HCT116 (cell line): ENCODE results near the gene GPR37L1. TPM values are rescaled to one million over a fixed set of nuclear protein-coding genes. Genes with fewer than 3 reads are reported as not detected.
A peak's percentile ranks its signal among the peaks of the same experiment; 100 is the strongest.

Experiments
- ATAC-seq: fragments of 200-7000 bp; cut with Tn5 transposase; 2 replicates; pipeline ENCODE4 v1.9.1; 2020; ENCODE audit warnings: mild to moderate bottlenecking, moderate library complexity
- BruUV-seq: library from RNA; stranded (reverse); fragments of 400-500 nt; replicated peaks from 2 replicates; lab custom pipeline; 2021; lab: Mats Ljungman, UMichigan
- CTCF ChIA-PET: fragments of 300-600 bp; sonication (Branson Sonifier 250); formaldehyde crosslinking; loops from one replicate; lab custom pipeline; 2021; ENCODE audit warnings: antibody characterized with exemption; lab: Charles Lee
- POLR2A ChIA-PET: fragments of 300-600, 350-600 bp; sonication (Branson Sonifier 250); formaldehyde crosslinking; loops from one replicate; lab custom pipeline; 2021; ENCODE audit warnings: antibody characterized with exemption; lab: Charles Lee
- RAD21 ChIA-PET, 2 experiments: fragments of 300-600 bp; sonication (Branson Sonifier 250); formaldehyde crosslinking; loops; one replicate each; lab custom pipeline; 2023; ENCODE audit warnings: low total read pairs in 2 of 2; ENCODE audit not compliant: uncharacterized antibody in 2 of 2, unreplicated experiment in 2 of 2, low non-redundant PET in 1 of 2; lab: Charles Lee
- DNase-seq: peaks from one replicate; pipeline ENCODE4 v3.0.0-alpha.2; 2010; ENCODE audit warnings: low read depth, low spot score
- H2AFZ ChIP-seq: fragments of 200-600 bp; shearing (Covaris generic), sonication (generic); 2 replicates; pipeline ENCODE4 v1.6.1; 2017; ENCODE audit warnings: low read depth, mixed run types, mixed read lengths, antibody characterized with exemption, low read length; ENCODE audit not compliant: poor library complexity, severe bottlenecking
- H3K27ac ChIP-seq: 2 replicates; pipeline ENCODE4 v1.5.1; 2012; ENCODE audit warnings: low read depth, low read length
- H3K27me3 ChIP-seq: fragments of 200-600 bp; sonication (generic); 2 replicates; pipeline ENCODE4 v1.6.1; 2016; ENCODE audit warnings: mixed run types, low read length, mixed read lengths; ENCODE audit not compliant: insufficient read depth
- H3K36me3 ChIP-seq, 2 experiments: fragments of 200-500 bp in 1 of 2; fragments of 200-600 bp in 1 of 2; sonication (Bioruptor generic) in 1 of 2; sonication (generic) in 1 of 2; 2 replicates each; pipeline versions ENCODE4 v1.5.1 to v1.6.1; 2014 to 2016; ENCODE audit warnings: low read length in 2 of 2, inconsistent platforms in 1 of 2, mixed read lengths in 1 of 2, mixed run types in 1 of 2; ENCODE audit not compliant: insufficient read depth in 2 of 2, control insufficient read depth in 1 of 2
- H3K4me1 ChIP-seq, 2 experiments: fragments of 200-600 bp in 1 of 2; sonication (generic) in 1 of 2; 2 replicates each; pipeline versions ENCODE4 v1.5.1 to v1.6.1; 2012 to 2017; ENCODE audit warnings: low read length in 2 of 2, inconsistent platforms in 1 of 2, mild to moderate bottlenecking in 1 of 2, mixed read lengths in 1 of 2, mixed run types in 1 of 2, moderate library complexity in 1 of 2; ENCODE audit not compliant: insufficient read depth in 2 of 2, control insufficient read depth in 1 of 2
- H3K4me2 ChIP-seq: fragments of 200-600 bp; sonication (generic); 2 replicates; pipeline ENCODE4 v1.6.1; 2017; ENCODE audit warnings: mixed run types, low read length, mixed read lengths
- H3K4me3 ChIP-seq, 2 experiments: fragments of 200-600 bp in 1 of 2; sonication (generic) in 1 of 2; replicated peaks in 1 of 2; 2 replicates each; pipeline ENCODE4 v1.5.1; 2011 to 2016; ENCODE audit warnings: low read length in 2 of 2, control low read depth in 1 of 2, low read depth in 1 of 2, mild to moderate bottlenecking in 1 of 2, mixed read lengths in 1 of 2, mixed run types in 1 of 2
- H3K79me2 ChIP-seq: fragments of 200-600 bp; sonication (generic); 2 replicates; pipeline ENCODE4 v1.6.1; 2017; ENCODE audit warnings: mild to moderate bottlenecking, mixed run types, low read length, moderate library complexity, mixed read lengths; ENCODE audit not compliant: insufficient read depth
- H3K9ac ChIP-seq: fragments of 200-600 bp; sonication (generic); 2 replicates; pipeline ENCODE4 v1.6.1; 2016; ENCODE audit warnings: low read length, mixed read lengths
- H3K9me2 ChIP-seq: fragments of 200-600 bp; sonication (generic), shearing (Covaris generic); 2 replicates; pipeline ENCODE4 v1.6.1; 2017; ENCODE audit warnings: mixed run types, mild to moderate bottlenecking, moderate library complexity; ENCODE audit not compliant: insufficient read depth
- H3K9me3 ChIP-seq, 2 experiments: fragments of 200-500 bp in 1 of 2; fragments of 200-600 bp in 1 of 2; sonication (Bioruptor generic) in 1 of 2; sonication (generic) in 1 of 2; 2 replicates each; pipeline ENCODE4 v1.6.1; 2014 to 2017; ENCODE audit warnings: low read length in 2 of 2, mixed read lengths in 2 of 2, inconsistent platforms in 1 of 2, low read depth in 1 of 2, mild to moderate bottlenecking in 1 of 2, mixed run types in 1 of 2, moderate library complexity in 1 of 2; ENCODE audit not compliant: control insufficient read depth in 1 of 2, insufficient read depth in 1 of 2
- H4K20me1 ChIP-seq: fragments of 200-600 bp; sonication (generic), shearing (Covaris generic); 2 replicates; pipeline ENCODE4 v1.6.1; 2017; ENCODE audit warnings: mixed run types, mild to moderate bottlenecking, moderate library complexity; ENCODE audit not compliant: insufficient read depth
- ELF1 ChIP-seq: IDR thresholded peaks from 2 replicates; pipeline ENCODE4 v1.6.1; 2012; ENCODE audit warnings: low read depth, borderline replicate concordance
- EZH2phosphoT487 ChIP-seq: fragments of 200-600 bp; IDR thresholded peaks from 2 replicates; pipeline ENCODE4 v1.6.1; 2018; ENCODE audit warnings: antibody characterized with exemption, borderline replicate concordance
- POLR2AphosphoS5 ChIP-seq: IDR thresholded peaks from 2 replicates; pipeline ENCODE4 v1.6.1; 2011; ENCODE audit warnings: mild to moderate bottlenecking, low read depth, low read length, moderate library complexity
- YY1 ChIP-seq: IDR thresholded peaks from 2 replicates; pipeline ENCODE4 v1.6.1; 2011; ENCODE audit warnings: low read length, low read depth, moderate library complexity, mild to moderate bottlenecking; ENCODE audit not compliant: insufficient replicate concordance; ENCODE audit errors: extremely low read depth
- ZFX ChIP-seq: fragments of 450-650 bp; IDR thresholded peaks from 2 replicates; pipeline ENCODE4 v1.6.1; 2017
- ZNF274 ChIP-seq: fragments of 200-500 bp; sonication (Bioruptor generic); IDR thresholded peaks from 2 replicates; pipeline ENCODE4 v1.6.1; 2014; ENCODE audit warnings: mild to moderate bottlenecking, low read depth, low read length, inconsistent platforms
- intact Hi-C: fragments of 100-400 bp; cut with micrococcal nuclease; formaldehyde crosslinking; loops from 2 replicates; pipeline ENCODE4 v1.10.0; 2022
- total RNA-seq: library from RNA; stranded (reverse); gene quantifications from one replicate; pipeline ENCODE4 v1.2.1, GENCODE V29; 2021; ENCODE audit not compliant: unreplicated experiment
- TF ChIP-seq, protein P1 (sequence below), 3 experiments: fragments of 200-600 bp in 1 of 3; sonication (generic) in 1 of 3; IDR thresholded peaks in 2 of 3; conservative IDR thresholded peaks in 1 of 3; 2 replicates each; pipeline ENCODE4 v1.5.1; 2012 to 2017; ENCODE audit warnings: low read depth in 2 of 3, low read length in 2 of 3, antibody characterized with exemption in 1 of 3, borderline replicate concordance in 1 of 3, control low read depth in 1 of 3, mild to moderate bottlenecking in 1 of 3, mixed read lengths in 1 of 3, mixed run types in 1 of 3, moderate library complexity in 1 of 3; ENCODE audit not compliant: insufficient read depth in 1 of 3
- TF ChIP-seq, protein P2 (sequence below): IDR thresholded peaks from 2 replicates; pipeline ENCODE4 v1.6.1; 2012; ENCODE audit warnings: low read depth
- TF ChIP-seq, protein P3 (sequence below): IDR thresholded peaks from 2 replicates; pipeline ENCODE4 v1.6.1; 2012

The GPR37L1 gene
- total RNA-seq, 1 experiment from 2014 or later: 0.10 TPM

DNA sequence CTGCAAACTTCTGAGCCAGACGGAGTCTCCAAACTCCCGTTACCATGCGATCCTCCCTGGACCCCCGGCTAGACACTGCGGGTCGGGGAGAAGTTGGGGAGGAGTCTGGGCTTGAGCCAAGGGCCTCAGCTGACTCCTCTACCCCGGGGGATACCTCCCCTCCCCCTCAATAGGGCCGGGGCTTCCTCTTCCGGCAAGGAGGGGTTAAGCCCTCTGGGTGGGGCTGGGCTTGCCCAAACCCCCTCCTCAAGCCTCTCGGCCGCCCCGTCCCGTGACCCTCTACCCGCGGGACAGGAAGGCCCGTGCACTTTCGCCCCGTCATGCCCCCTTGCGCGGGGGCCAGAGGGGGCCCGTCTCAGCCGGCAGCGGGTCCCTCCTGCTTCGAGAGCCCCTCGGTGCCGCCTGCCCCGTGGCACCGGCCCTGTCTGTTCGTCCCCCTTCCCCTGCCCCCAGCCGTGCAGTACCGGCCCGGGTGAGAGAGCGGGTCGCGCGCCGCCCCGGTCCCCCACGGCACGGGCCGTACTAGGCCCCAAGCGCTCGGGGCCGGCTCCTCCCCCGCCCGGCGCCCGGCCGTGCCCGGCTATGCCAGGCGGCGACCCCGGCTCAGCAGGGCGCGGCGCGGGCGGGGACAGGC, 21.2 kb downstream of the GPR37L1 start:
- peak; percentile 71 for ATAC-seq
- Histone ChIP-seq H3K4me2 (peak overlapping the region; percentile 95), H3K27me3 (no peaks in the 10 kb centered on the region), H3K4me3 (peak overlapping the region; percentile 77), H3K9ac (peak overlapping the region; percentile 83), H4K20me1 (no peaks in the 10 kb centered on the region), H3K4me1 (peaks cover 5 to 20% of the 10 kb centered on the region in 2 experiments; a peak in 3 of 4 replicates), H3K27ac (peak overlapping the region; percentile 86), H3K36me3 (no peaks in the 10 kb centered on the region), H3K9me3 (no peaks in the 10 kb centered on the region), H3K9me2 (no peaks in the 10 kb centered on the region), H2AFZ (no peak overlapping the region), H3K79me2 (peaks cover 44% of the 10 kb centered on the region)
- CTCF ChIA-PET: interaction anchor here (1.0 to 1.6 kb wide), 2 partner anchors 8 to 11 kb away, joined by 3 to 5 read pairs; no protein-coding TSS in a partner anchor
- intact Hi-C loops: no loop called here
- RAD21 ChIA-PET: no interaction called here
- TF ChIP-seq ELF1: no peak
- no peak for TF ChIP-seq ZNF274
- TF ChIP-seq ZFX: peak; percentile 97
- POLR2A ChIA-PET: no interaction called here
- no TSS peak for BruUV-seq
- no peak for DNase-seq

DNA sequence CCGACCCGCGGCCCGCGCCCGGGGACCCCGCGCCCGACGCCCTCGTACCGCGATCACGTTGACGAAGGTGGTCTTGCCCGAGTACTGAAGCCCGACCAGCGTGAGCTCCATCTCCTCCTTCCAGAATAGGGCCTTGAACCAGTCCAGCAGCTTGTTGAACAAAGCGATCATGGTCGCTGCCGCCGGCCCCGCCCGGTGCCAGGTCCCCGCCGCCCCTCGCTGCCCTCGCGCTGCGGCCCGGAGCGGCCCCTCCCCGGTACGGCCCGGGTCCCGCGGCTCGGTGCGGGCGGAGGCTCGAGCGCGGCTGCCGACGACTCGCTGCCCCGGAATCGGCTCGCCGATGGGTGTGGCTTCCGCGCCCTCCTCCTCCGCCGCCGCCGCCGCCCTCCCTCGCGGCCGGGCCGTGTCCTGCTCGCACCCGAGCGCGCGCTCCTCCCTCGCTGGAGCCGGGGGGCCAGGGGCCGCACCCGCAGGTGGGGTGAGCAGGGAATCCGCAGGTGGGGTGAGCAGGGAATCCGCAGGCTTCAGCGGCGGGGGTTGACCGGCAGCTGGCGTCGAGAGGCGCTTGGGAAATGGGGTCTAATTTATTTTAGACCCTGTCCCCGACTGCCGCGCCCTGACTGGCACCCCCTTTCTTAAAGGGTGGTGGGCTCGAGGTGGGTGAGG, 21.8 kb downstream of the GPR37L1 start, which contains the start of gene ARL8A:
TSS of gene ARL8A (minus strand) at position 336 of the 666 bp plus-strand sequence. CDS start at position 171, 165 bp downstream.
- H3K9me3 ChIP-seq: no peaks in the 10 kb centered on the region
- BruUV-seq: no TSS peak
- ATAC-seq (peak; percentile 84), DNase-seq (no peak)
- no peaks in the 10 kb centered on the region for H3K9me2 ChIP-seq
- ChIA-PET CTCF (interaction anchor here (1.0 to 1.6 kb wide), 2 partner anchors 9 to 10 kb away, joined by 3 to 5 read pairs; no protein-coding TSS in a partner anchor), POLR2A (no interaction called here), RAD21 (no interaction called here)
- peak within 1 kb of the TSS; percentile 83 for H3K9ac ChIP-seq
- peak within 1 kb of the TSS; percentile 86 for H3K27ac ChIP-seq
- H3K27me3 ChIP-seq: no peaks in the 10 kb centered on the region
- H3K4me3 ChIP-seq: peak within 1 kb of the TSS; percentile 77
- no peaks in the 10 kb centered on the region for H3K36me3 ChIP-seq
- H4K20me1 ChIP-seq: no peaks in the 10 kb centered on the region
- peaks cover 5 to 20% of the 10 kb centered on the region in 2 experiments; a peak in 3 of 4 replicates for H3K4me1 ChIP-seq
- peaks cover 42% of the 10 kb centered on the region for H3K79me2 ChIP-seq
- H3K4me2 ChIP-seq: peak within 1 kb of the TSS; percentile 95
- peak within 1 kb of the TSS; percentile 4 for H2AFZ ChIP-seq
- intact Hi-C loops: no loop called here
- peak; percentile 74; the same call in 1 of the 2 replicates for TF ChIP-seq POLR2AphosphoS5
- TF ChIP-seq, protein P1, sequence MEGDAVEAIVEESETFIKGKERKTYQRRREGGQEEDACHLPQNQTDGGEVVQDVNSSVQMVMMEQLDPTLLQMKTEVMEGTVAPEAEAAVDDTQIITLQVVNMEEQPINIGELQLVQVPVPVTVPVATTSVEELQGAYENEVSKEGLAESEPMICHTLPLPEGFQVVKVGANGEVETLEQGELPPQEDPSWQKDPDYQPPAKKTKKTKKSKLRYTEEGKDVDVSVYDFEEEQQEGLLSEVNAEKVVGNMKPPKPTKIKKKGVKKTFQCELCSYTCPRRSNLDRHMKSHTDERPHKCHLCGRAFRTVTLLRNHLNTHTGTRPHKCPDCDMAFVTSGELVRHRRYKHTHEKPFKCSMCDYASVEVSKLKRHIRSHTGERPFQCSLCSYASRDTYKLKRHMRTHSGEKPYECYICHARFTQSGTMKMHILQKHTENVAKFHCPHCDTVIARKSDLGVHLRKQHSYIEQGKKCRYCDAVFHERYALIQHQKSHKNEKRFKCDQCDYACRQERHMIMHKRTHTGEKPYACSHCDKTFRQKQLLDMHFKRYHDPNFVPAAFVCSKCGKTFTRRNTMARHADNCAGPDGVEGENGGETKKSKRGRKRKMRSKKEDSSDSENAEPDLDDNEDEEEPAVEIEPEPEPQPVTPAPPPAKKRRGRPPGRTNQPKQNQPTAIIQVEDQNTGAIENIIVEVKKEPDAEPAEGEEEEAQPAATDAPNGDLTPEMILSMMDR (IDR thresholded peaks at IDR 0.05 in 2 of 3, conservative IDR thresholded peaks at IDR 0.05 in 1 of 3; ENCODE audit: borderline replicate concordance in 1 of 3, insufficient read depth in 1 of 3, low read depth in 2 of 3, low read length in 2 of 3): no peak
- TF ChIP-seq, protein P2, sequence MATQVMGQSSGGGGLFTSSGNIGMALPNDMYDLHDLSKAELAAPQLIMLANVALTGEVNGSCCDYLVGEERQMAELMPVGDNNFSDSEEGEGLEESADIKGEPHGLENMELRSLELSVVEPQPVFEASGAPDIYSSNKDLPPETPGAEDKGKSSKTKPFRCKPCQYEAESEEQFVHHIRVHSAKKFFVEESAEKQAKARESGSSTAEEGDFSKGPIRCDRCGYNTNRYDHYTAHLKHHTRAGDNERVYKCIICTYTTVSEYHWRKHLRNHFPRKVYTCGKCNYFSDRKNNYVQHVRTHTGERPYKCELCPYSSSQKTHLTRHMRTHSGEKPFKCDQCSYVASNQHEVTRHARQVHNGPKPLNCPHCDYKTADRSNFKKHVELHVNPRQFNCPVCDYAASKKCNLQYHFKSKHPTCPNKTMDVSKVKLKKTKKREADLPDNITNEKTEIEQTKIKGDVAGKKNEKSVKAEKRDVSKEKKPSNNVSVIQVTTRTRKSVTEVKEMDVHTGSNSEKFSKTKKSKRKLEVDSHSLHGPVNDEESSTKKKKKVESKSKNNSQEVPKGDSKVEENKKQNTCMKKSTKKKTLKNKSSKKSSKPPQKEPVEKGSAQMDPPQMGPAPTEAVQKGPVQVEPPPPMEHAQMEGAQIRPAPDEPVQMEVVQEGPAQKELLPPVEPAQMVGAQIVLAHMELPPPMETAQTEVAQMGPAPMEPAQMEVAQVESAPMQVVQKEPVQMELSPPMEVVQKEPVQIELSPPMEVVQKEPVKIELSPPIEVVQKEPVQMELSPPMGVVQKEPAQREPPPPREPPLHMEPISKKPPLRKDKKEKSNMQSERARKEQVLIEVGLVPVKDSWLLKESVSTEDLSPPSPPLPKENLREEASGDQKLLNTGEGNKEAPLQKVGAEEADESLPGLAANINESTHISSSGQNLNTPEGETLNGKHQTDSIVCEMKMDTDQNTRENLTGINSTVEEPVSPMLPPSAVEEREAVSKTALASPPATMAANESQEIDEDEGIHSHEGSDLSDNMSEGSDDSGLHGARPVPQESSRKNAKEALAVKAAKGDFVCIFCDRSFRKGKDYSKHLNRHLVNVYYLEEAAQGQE: no peak
- peak; percentile 39 for TF ChIP-seq YY1
- TF ChIP-seq, protein P3, sequence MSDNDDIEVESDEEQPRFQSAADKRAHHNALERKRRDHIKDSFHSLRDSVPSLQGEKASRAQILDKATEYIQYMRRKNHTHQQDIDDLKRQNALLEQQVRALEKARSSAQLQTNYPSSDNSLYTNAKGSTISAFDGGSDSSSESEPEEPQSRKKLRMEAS: peak; percentile 44; the same call in 1 of the 2 replicates
- peak; percentile 94 for TF ChIP-seq ZFX
- TF ChIP-seq EZH2phosphoT487: no peak
